Fibroblast of mammary gland (primary cell): ENCODE data around the gene KRT20.

ENCODE experiments used
- DNase-seq: peaks from one replicate; pipeline ENCODE4 v3.0.0-alpha.2; 2010; ENCODE audit warnings: low read depth
- H3K4me3 ChIP-seq: 2 replicates; pipeline ENCODE4 v1.5.1; 2011; ENCODE audit warnings: low read depth, mild to moderate bottlenecking, low read length, moderate library complexity; ENCODE audit not compliant: control insufficient read depth
- TF ChIP-seq, protein P1 (sequence below): conservative IDR thresholded peaks from 2 replicates; pipeline ENCODE4 v1.5.1; 2011; ENCODE audit warnings: low read depth, low read length, inconsistent platforms; ENCODE audit not compliant: control insufficient read depth, insufficient read depth

KRT20 gene

DNA sequence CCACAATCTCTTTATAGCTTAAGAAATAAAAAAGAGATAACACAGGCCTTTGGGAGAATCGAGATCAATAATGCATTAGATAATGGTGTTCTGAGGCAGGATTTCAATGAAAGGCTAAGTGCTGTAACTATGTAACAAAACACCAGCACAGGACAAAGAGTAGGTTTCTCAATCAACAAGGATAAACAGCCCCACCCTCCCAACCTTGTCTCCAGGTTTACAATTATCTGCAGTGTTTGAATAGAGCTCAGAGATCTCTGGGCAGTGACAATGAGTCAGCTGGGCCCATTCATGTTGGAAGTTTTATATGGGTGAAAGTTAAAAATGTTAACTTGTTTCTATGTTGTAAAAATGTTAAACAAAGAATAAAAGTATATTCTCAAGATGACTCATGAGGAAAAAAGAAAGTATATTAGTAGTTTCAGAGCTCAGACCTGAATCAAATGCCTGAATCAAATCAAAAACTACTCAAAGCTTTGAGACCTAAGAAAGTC lies 17.0 kb upstream of the KRT20 start:
- DNase-seq = peak; percentile 52
- no peak overlapping the region for H3K4me3 ChIP-seq
- TF ChIP-seq, protein P1, sequence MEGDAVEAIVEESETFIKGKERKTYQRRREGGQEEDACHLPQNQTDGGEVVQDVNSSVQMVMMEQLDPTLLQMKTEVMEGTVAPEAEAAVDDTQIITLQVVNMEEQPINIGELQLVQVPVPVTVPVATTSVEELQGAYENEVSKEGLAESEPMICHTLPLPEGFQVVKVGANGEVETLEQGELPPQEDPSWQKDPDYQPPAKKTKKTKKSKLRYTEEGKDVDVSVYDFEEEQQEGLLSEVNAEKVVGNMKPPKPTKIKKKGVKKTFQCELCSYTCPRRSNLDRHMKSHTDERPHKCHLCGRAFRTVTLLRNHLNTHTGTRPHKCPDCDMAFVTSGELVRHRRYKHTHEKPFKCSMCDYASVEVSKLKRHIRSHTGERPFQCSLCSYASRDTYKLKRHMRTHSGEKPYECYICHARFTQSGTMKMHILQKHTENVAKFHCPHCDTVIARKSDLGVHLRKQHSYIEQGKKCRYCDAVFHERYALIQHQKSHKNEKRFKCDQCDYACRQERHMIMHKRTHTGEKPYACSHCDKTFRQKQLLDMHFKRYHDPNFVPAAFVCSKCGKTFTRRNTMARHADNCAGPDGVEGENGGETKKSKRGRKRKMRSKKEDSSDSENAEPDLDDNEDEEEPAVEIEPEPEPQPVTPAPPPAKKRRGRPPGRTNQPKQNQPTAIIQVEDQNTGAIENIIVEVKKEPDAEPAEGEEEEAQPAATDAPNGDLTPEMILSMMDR = no peak

DNA sequence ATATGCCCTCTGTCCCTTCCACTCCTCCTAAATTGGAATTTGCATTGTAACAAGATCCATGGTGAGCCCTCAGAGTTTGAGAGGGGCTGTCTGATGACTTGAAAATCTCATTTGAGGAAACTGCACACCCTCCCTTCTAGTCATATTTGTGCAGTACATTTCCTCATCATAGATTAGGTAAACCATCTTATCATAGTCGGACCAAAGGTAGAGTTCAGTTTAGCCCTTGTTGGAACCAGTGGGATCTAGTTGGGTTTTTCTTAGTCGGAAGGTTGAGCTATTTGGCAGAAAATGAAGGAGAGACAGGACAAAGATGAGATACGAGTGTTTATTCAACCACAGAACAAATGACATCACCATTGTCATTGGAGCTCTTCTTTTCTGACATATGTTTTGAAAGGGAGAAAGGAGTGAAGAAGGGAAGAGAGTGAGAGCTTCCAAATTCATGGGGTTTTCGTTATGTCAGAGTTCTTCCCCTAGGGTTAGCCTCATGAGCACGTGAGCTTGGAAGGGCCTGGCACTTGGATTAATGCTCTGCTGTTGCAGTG lies 15.8 kb upstream of the KRT20 start:
- no peak overlapping the region for H3K4me3 ChIP-seq
- TF ChIP-seq, protein P1 = no peak
- DNase-seq = no peak

DNA sequence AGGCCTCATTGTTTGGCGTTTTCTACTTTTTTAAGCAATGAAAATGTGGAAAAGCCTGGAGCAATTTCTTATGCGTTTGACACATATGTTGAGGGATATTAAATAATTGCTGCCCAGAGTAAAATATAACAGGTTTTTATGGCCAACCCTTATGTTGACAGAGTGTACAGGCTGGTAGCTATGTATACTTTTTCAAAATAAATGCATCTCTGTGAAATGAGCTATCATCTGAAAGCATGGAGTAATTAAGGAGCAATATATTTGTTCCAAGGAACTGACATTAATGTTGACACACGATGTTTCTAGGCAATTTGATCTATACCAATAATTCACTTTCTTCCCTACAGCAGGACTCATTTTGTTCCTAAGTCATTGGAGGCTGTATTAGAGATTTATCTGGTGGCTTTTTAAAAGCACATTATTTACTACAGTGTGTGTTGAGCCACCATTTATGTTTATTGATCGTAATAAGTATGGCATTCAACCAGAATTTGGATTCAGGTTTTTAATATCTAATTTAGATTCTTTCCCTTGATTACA lies 11.9 kb upstream of the KRT20 start:
- TF ChIP-seq, protein P1 = no peak

DNA sequence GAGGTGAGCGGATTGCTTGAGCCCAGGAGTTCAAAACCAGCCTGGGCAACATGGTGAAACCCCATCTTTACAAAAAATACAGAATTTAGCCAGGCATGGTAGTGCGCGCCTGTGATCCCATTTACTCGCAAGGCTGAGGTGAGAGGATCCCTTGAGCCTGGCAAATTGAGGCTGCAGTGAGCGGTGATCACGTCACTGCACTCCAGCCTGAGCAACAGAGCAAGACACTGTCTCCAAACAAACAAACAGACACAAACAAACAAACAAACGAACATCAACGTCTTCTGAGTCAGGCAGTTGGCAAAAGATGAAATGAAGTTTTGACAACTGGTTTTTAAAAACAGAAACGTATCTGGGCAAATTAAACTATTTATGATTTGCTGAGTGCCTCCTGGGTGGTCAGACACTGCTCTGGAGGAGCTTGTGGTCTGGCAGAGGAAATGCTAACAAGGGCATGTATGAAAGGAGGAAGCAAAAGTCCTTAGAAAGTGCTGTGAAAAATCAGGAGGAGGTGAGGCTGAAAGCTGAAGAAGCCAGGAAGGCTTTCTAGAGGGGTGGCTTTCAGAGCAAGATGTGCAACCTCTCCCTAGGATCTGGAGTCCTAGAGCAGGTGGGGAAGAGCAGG lies 10.2 kb upstream of the KRT20 start:
- DNase-seq = no peak
- TF ChIP-seq, protein P1 = no peak
- H3K4me3 ChIP-seq = no peak overlapping the region

More for the DNA sequence above, 11.9 kb upstream of the KRT20 start:
- no peak overlapping the region for H3K4me3 ChIP-seq
- DNase-seq = no peak

DNA sequence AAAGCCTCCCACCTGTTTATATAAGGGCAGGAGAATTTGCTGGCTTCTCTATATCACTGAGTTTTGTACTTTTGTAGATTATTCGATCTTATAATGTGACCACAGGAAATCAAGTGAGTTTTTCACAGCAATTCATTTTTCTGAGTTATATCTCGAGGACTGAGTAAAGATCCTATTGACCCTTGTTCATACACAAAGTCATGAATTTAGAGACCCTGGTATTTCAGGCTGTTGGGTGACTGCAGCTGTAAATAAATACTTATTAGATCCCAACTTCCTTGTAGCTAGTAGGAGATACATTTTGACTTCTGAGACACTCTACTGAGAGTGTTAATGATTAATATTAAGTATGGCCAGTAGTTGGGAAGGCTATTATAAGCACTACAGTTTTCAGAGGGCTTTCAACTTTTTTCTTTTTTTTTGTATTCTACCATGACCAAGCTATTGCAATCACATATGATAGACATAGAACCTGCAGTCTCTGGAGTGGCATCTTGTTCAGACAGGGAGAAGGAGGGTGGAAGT lies 3.2 kb upstream of the KRT20 start:
- no peak overlapping the region for H3K4me3 ChIP-seq
- no peak for DNase-seq
- TF ChIP-seq, protein P1 = no peak

DNA sequence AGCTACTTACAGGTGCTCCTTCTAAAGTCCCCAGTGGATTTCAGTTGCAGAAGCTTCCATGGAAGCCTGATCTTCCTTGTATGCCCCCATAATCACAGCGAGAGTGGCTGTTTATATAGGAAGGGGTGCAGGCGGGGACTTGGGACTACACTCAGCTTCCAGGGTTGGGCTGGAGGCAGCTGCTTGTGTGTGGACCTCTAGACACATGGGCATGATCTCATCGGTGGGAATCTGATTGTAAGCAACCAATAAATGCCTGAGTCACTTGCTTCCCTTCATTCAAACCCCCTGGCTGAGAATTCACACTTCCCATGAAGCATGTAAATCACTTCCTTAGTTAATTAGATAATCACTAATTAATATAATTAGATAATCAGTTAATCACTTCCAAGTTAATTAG lies 1.0 kb upstream of the KRT20 start:
- TF ChIP-seq, protein P1 = no peak
- H3K4me3 ChIP-seq = no peak overlapping the region
- DNase-seq = peak; percentile 39
